DND-41 (cell line): Measurements from ENCODE around the gene VAV2.

Experiments
- ATAC-seq: fragments of 200-7000 bp; cut with Tn5 transposase; 3 replicates; pipeline ENCODE4 v1.9.1; 2021; ENCODE audit warnings: low read depth; ENCODE audit not compliant: insufficient read depth
- DNase-seq: peaks from one replicate; pipeline ENCODE4 v3.0.0-alpha.2; 2020
- H2AFZ ChIP-seq: 2 replicates; pipeline ENCODE4 v1.6.0; 2012; ENCODE audit warnings: low read depth, low read length
- H3K27ac ChIP-seq: 2 replicates; pipeline ENCODE4 v1.5.1; 2012; ENCODE audit warnings: low read length, inconsistent platforms
- H3K27me3 ChIP-seq: fragments of 200-600 bp; sonication (generic); 2 replicates; pipeline ENCODE4 v1.6.0; 2012; ENCODE audit warnings: low read length, mild to moderate bottlenecking, inconsistent platforms; ENCODE audit not compliant: insufficient read depth, poor library complexity
- H3K36me3 ChIP-seq: 2 replicates; pipeline ENCODE4 v1.5.1; 2012; ENCODE audit warnings: low read length, inconsistent platforms; ENCODE audit not compliant: insufficient read depth
- H3K4me1 ChIP-seq: 2 replicates; pipeline ENCODE4 v1.5.1; 2012; ENCODE audit warnings: mild to moderate bottlenecking, low read length; ENCODE audit not compliant: insufficient read depth
- H3K4me2 ChIP-seq: 2 replicates; pipeline ENCODE4 v1.6.0; 2012; ENCODE audit warnings: mild to moderate bottlenecking, moderate library complexity, low read length, inconsistent platforms; ENCODE audit not compliant: insufficient read depth
- H3K4me3 ChIP-seq, 2 experiments: fragments of 200-600 bp in 1 of 2; shearing (Covaris generic) in 1 of 2; 2 replicates each; pipeline ENCODE4 v1.5.1; 2012 to 2016; ENCODE audit warnings: inconsistent platforms in 2 of 2, low read length in 2 of 2, mild to moderate bottlenecking in 2 of 2, low read depth in 1 of 2, moderate library complexity in 1 of 2
- H3K79me2 ChIP-seq: 2 replicates; pipeline ENCODE4 v1.6.0; 2012; ENCODE audit warnings: low read length, inconsistent platforms; ENCODE audit not compliant: insufficient read depth
- H3K9ac ChIP-seq: 2 replicates; pipeline ENCODE4 v1.6.0; 2012; ENCODE audit warnings: low read depth, mild to moderate bottlenecking, inconsistent platforms, low read length, moderate library complexity
- H3K9me3 ChIP-seq: 2 replicates; pipeline ENCODE4 v1.5.1; 2012; ENCODE audit warnings: low read length, moderate library complexity, mild to moderate bottlenecking, inconsistent platforms; ENCODE audit not compliant: insufficient read depth, severe bottlenecking
- H4K20me1 ChIP-seq: 2 replicates; pipeline ENCODE4 v1.6.0; 2012; ENCODE audit warnings: low read length; ENCODE audit not compliant: insufficient read depth
- CTCF ChIP-seq: IDR thresholded peaks from 2 replicates; pipeline ENCODE4 v1.5.1; 2012; ENCODE audit warnings: borderline replicate concordance, low read length, moderate library complexity, mild to moderate bottlenecking; ENCODE audit not compliant: poor library complexity, severe bottlenecking; ENCODE audit errors: extremely low read depth
- EZH2 ChIP-seq: IDR thresholded peaks from 3 replicates; pipeline ENCODE4 v1.6.1; 2012; ENCODE audit warnings: borderline replicate concordance, low read depth, mild to moderate bottlenecking, moderate library complexity, low read length, inconsistent platforms; ENCODE audit not compliant: severe bottlenecking

Gene VAV2

GRCh38 chr9:133910855-133911514, 81.1 kb downstream of the VAV2 start:
- Histone ChIP-seq H3K4me1 (no peaks in the 10 kb centered on the region), H3K4me2 (no peak overlapping the region), H3K27ac (no peak overlapping the region), H2AFZ (no peak overlapping the region), H3K9ac (no peak overlapping the region), H3K79me2 (no peaks in the 10 kb centered on the region), H3K27me3 (no peaks in the 10 kb centered on the region), H3K36me3 (no peaks in the 10 kb centered on the region), H3K4me3 (no peak overlapping the region), H4K20me1 (no peaks in the 10 kb centered on the region), H3K9me3 (no peaks in the 10 kb centered on the region)
- TF ChIP-seq EZH2 (no peak), CTCF (no peak)
- DNase-seq (no peak), ATAC-seq (no peak)

DNA sequence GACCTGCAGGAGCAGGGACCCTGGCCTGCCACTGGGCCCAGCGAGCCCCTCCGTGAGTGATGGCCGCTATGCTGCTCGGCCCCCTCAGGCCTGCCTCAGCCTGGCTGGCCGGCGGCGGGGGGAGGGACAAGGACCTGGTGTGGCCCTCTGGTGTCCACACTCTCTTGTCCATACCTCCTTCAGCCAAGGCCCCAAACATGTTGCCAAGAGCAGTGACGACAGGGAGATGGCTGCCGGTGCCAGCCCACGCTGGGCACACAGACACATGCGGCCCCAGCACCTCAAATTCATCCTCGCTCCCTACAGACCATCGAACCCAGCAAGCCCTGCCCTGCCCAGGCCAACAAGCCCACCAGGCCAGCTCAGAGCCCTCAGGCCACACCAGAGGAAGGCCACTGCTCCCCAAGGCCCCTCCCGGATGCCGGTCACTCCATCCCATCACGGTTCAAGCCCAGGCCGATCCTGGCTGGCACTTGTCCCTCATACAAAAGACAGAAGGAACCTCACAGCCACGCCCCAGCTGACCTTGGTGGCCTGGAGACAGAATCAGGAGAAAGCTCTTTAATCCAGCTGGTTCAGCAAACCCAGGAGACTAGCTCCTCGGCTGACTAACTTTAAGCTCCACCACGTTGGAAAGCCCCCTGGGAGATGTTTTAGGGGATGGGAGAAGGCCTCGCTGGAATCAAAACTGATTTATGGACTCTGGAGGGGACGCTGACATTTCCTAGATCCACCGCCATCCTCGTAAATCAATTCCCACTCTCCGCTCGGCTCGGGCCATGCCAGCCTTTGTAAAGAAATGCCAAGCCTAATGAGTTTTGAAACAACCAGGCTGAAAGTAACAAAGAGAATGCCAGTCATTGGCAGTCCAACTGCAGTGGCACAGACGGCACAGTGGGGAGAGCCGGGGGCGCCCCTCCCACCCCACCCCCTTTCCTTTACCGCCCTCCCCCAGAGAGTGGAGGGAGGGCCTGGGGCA, 84.9 kb downstream of the VAV2 start:
- H3K4me3 ChIP-seq: no peak overlapping the region
- DNase-seq: no peak
- ATAC-seq: no peak
- H3K4me1 ChIP-seq: no peaks in the 10 kb centered on the region
- no peak for TF ChIP-seq EZH2
- no peak for TF ChIP-seq CTCF
- H2AFZ ChIP-seq: no peak overlapping the region
- H3K9me3 ChIP-seq: no peaks in the 10 kb centered on the region
- H3K79me2 ChIP-seq: no peaks in the 10 kb centered on the region
- H3K27ac ChIP-seq: no peak overlapping the region
- H4K20me1 ChIP-seq: no peaks in the 10 kb centered on the region; the same call in 1 of the 2 replicates
- no peak overlapping the region for H3K9ac ChIP-seq
- no peaks in the 10 kb centered on the region for H3K36me3 ChIP-seq
- H3K27me3 ChIP-seq: no peaks in the 10 kb centered on the region
- no peak overlapping the region for H3K4me2 ChIP-seq

DNA sequence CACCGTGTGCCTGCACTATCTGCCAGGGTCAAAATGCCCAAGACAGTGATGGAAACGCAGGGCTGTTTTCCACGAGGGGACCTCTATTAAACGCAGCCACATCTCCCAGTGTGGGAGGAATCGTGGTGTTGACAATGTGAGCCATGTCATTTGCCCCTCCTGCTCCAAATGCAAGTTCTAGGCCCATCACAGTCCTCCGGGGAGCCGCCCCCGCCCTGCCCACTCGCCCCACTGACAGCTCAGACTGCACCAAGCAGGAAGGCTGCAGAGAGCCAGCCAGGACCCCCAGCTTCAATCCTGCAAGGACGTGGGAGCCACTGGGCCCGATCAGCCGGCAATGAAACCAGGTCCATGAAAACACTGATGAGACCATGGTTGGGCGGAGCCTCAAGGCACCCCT, 85.9 kb downstream of the VAV2 start:
- H3K27me3 ChIP-seq: no peaks in the 10 kb centered on the region
- H2AFZ ChIP-seq: no peak overlapping the region
- no peaks in the 10 kb centered on the region for H3K9me3 ChIP-seq
- ATAC-seq (no peak), DNase-seq (no peak)
- H3K9ac ChIP-seq: no peak overlapping the region
- no peak overlapping the region for H3K4me3 ChIP-seq
- H3K4me2 ChIP-seq: no peak overlapping the region
- H4K20me1 ChIP-seq: no peaks in the 10 kb centered on the region; the same call in 1 of the 2 replicates
- no peaks in the 10 kb centered on the region for H3K36me3 ChIP-seq
- no peaks in the 10 kb centered on the region for H3K4me1 ChIP-seq
- no peaks in the 10 kb centered on the region for H3K79me2 ChIP-seq
- no peak overlapping the region for H3K27ac ChIP-seq
- TF ChIP-seq EZH2 (no peak), CTCF (no peak)
